IMR-90 (cell line): ENCODE results near the gene RGS10. TPM values are rescaled to one million over a fixed set of nuclear protein-coding genes. Genes with fewer than 3 reads are reported as not detected.

Experiments
- ATAC-seq: fragments of 200-7000 bp; cut with Tn5 transposase; 2 replicates; pipeline ENCODE4 v1.9.1; 2020; ENCODE audit warnings: low read depth, mild to moderate bottlenecking, moderate library complexity
- BruUV-seq: library from RNA; stranded (reverse); fragments of 400-500 nt; replicated peaks from 2 replicates; lab custom pipeline; 2021; lab: Mats Ljungman, UMichigan
- CTCF ChIA-PET: fragments of 300-600 bp; formaldehyde crosslinking; extraction: SDS; loops from one replicate; lab custom pipeline; 2021; ENCODE audit warnings: antibody characterized with exemption; lab: Yijun Ruan, JAX
- POLR2A ChIA-PET: fragments of 300-600 bp; sonication (Branson Sonifier 250); formaldehyde crosslinking; loops from one replicate; lab custom pipeline; 2022; ENCODE audit warnings: antibody characterized with exemption; ENCODE audit not compliant: unreplicated experiment; lab: Charles Lee
- DNase-seq: peaks from one replicate; pipeline ENCODE4 v3.0.0; 2013
- H2AFZ ChIP-seq: replicated peaks from 2 replicates; pipeline ENCODE3; 2013; ENCODE audit warnings: low read length, mild to moderate bottlenecking; ENCODE audit not compliant: poor library complexity
- H2AK5ac ChIP-seq: 2 replicates; pipeline ENCODE4 v1.6.1; 2013; ENCODE audit warnings: low read depth, low read length, inconsistent platforms
- H2AK9ac ChIP-seq: replicated peaks from 2 replicates; pipeline ENCODE3; 2013; ENCODE audit warnings: mild to moderate bottlenecking, low read depth, low read length, moderate library complexity; ENCODE audit not compliant: poor library complexity
- H2BK120ac ChIP-seq: 2 replicates; pipeline ENCODE4 v1.6.1; 2013; ENCODE audit warnings: low read depth, low read length, inconsistent platforms
- H2BK15ac ChIP-seq: 3 replicates; pipeline ENCODE4 v1.6.1; 2013; ENCODE audit warnings: low read depth, low read length, inconsistent platforms
- H2BK20ac ChIP-seq: 2 replicates; pipeline ENCODE4 v1.6.1; 2013; ENCODE audit warnings: low read depth, mild to moderate bottlenecking, inconsistent platforms, low read length, moderate library complexity
- H2BK5ac ChIP-seq: 2 replicates; pipeline ENCODE4 v1.6.1; 2013; ENCODE audit warnings: mild to moderate bottlenecking, low read depth, low read length, inconsistent platforms; ENCODE audit not compliant: poor library complexity, severe bottlenecking
- H3K14ac ChIP-seq: replicated peaks from 2 replicates; pipeline ENCODE4 v1.6.1; 2013; ENCODE audit warnings: low read depth, low read length, inconsistent platforms
- H3K18ac ChIP-seq: 2 replicates; pipeline ENCODE4 v1.6.1; 2013; ENCODE audit warnings: low read depth, low read length, control low read depth
- H3K23ac ChIP-seq: 2 replicates; pipeline ENCODE4 v1.6.1; 2013; ENCODE audit warnings: low read depth, low read length, inconsistent platforms
- H3K27ac ChIP-seq: 2 replicates; pipeline ENCODE4 v1.5.1; 2013; ENCODE audit warnings: mild to moderate bottlenecking, control low read depth, low read length; ENCODE audit not compliant: insufficient read depth
- H3K27me3 ChIP-seq: 2 replicates; pipeline ENCODE4 v1.6.1; 2013; ENCODE audit warnings: low read length; ENCODE audit not compliant: control insufficient read depth, insufficient read depth
- H3K36me3 ChIP-seq: 2 replicates; pipeline ENCODE4 v1.6.1; 2013; ENCODE audit warnings: low read length, mixed read lengths; ENCODE audit not compliant: control insufficient read depth, insufficient read depth
- H3K4ac ChIP-seq: 2 replicates; pipeline ENCODE4 v1.6.1; 2013; ENCODE audit warnings: low read depth, low read length, inconsistent platforms
- H3K4me1 ChIP-seq: 2 replicates; pipeline ENCODE4 v1.6.1; 2013; ENCODE audit warnings: low read length, mixed read lengths; ENCODE audit not compliant: control insufficient read depth, insufficient read depth
- H3K4me2 ChIP-seq: 2 replicates; pipeline ENCODE4 v1.6.1; 2013; ENCODE audit warnings: low read depth, mild to moderate bottlenecking, control low read depth, low read length, moderate library complexity
- H3K4me3 ChIP-seq: 2 replicates; pipeline ENCODE4 v1.5.1; 2013; ENCODE audit warnings: low read depth, mild to moderate bottlenecking, control low read depth, low read length, moderate library complexity; ENCODE audit not compliant: insufficient read depth
- H3K56ac ChIP-seq: 2 replicates; pipeline ENCODE4 v1.6.1; 2013; ENCODE audit warnings: low read length, inconsistent platforms; ENCODE audit not compliant: insufficient read depth; ENCODE audit errors: extremely low read depth
- H3K79me1 ChIP-seq, 2 experiments: 2 replicates each; pipeline ENCODE4 v1.6.1; 2013; ENCODE audit warnings: low read length in 2 of 2, inconsistent platforms in 1 of 2, low read depth in 1 of 2
- H3K9ac ChIP-seq: 2 replicates; pipeline ENCODE4 v1.6.1; 2013; ENCODE audit warnings: low read depth, low read length, control low read depth
- H3K9me1 ChIP-seq: 2 replicates; pipeline ENCODE4 v1.6.1; 2013; ENCODE audit warnings: low read length, inconsistent platforms; ENCODE audit not compliant: insufficient read depth
- H3K9me3 ChIP-seq: 2 replicates; pipeline ENCODE4 v1.6.1; 2013; ENCODE audit warnings: low read length; ENCODE audit not compliant: control insufficient read depth, insufficient read depth
- H4K20me1 ChIP-seq: 2 replicates; pipeline ENCODE4 v1.6.1; 2013; ENCODE audit warnings: low read length, inconsistent platforms; ENCODE audit not compliant: insufficient read depth
- H4K5ac ChIP-seq: 2 replicates; pipeline ENCODE4 v1.6.1; 2013; ENCODE audit warnings: mild to moderate bottlenecking, low read depth, low read length, control low read depth
- H4K8ac ChIP-seq, 2 experiments: 2 replicates each; pipeline ENCODE4 v1.6.1; 2013; ENCODE audit warnings: low read depth in 2 of 2, low read length in 2 of 2, control low read depth in 1 of 2, inconsistent platforms in 1 of 2
- H4K91ac ChIP-seq: 2 replicates; pipeline ENCODE4 v1.6.1; 2013; ENCODE audit warnings: low read depth, low read length, inconsistent platforms; ENCODE audit not compliant: insufficient read depth
- BHLHE40 ChIP-seq: fragments of 150-350 bp; IDR thresholded peaks from 2 replicates; pipeline ENCODE4 v1.6.1; 2016; ENCODE audit warnings: mild to moderate bottlenecking, low read depth, low read length
- CEBPB ChIP-seq: IDR thresholded peaks from 2 replicates; pipeline ENCODE4 v1.6.1; 2012; ENCODE audit warnings: low read depth, low read length, improper control_type of control experiment
- CHD1 ChIP-seq: IDR thresholded peaks from 2 replicates; pipeline ENCODE4 v1.6.1; 2012; ENCODE audit warnings: low read depth, low read length, improper control_type of control experiment
- ELK1 ChIP-seq: fragments of 150-350 bp; IDR thresholded peaks from 2 replicates; pipeline ENCODE4 v1.6.1; 2016; ENCODE audit warnings: low read depth, mild to moderate bottlenecking, low read length, moderate library complexity, borderline replicate concordance
- MAFK ChIP-seq: IDR thresholded peaks from 2 replicates; pipeline ENCODE4 v1.6.1; 2012; ENCODE audit warnings: low read depth, low read length, improper control_type of control experiment
- MAZ ChIP-seq: IDR thresholded peaks from 2 replicates; pipeline ENCODE4 v1.6.1; 2012; ENCODE audit warnings: low read depth, mild to moderate bottlenecking, low read length, improper control_type of control experiment, moderate library complexity, borderline replicate concordance
- NFE2L2 ChIP-seq: fragments of 150-350 bp; IDR thresholded peaks from 2 replicates; pipeline ENCODE4 v1.6.1; 2016; ENCODE audit warnings: low read depth, mild to moderate bottlenecking, low read length
- RAD21 ChIP-seq: IDR thresholded peaks from 2 replicates; pipeline ENCODE4 v1.6.1; 2012; ENCODE audit warnings: low read length, improper control_type of control experiment
- RCOR1 ChIP-seq: IDR thresholded peaks from 2 replicates; pipeline ENCODE4 v1.6.1; 2012; ENCODE audit warnings: mild to moderate bottlenecking, low read length, improper control_type of control experiment; ENCODE audit not compliant: insufficient replicate concordance
- RFX5 ChIP-seq: IDR thresholded peaks from 2 replicates; pipeline ENCODE4 v1.8.0; 2012; ENCODE audit warnings: low read depth, mild to moderate bottlenecking, low read length, moderate library complexity
- SMC3 ChIP-seq: fragments of 150-350 bp; IDR thresholded peaks from 2 replicates; pipeline ENCODE4 v1.6.1; 2016; ENCODE audit warnings: low read depth, mild to moderate bottlenecking, antibody characterized with exemption, low read length, moderate library complexity
- WGBS, 2 experiments: methylation state at CpG; one replicate each; pipeline versions ENCODE4 v1.1.5 to v1.1.7; 2013; ENCODE audit warnings: missing lambda C conversion rate in 2 of 2; ENCODE audit not compliant: insufficient read length in 1 of 2; ENCODE audit errors: extremely low coverage in 2 of 2; 5-methylcytosine and 5-hydroxymethylcytosine counted together
- dilution Hi-C: fragments of 300-500 bp; cut with HindIII; formaldehyde crosslinking; loops from one replicate; pipeline ENCODE4 v1.14.3; 2018; ENCODE audit warnings: low sequenced_read_pairs; ENCODE audit not compliant: unreplicated experiment
- in situ Hi-C: fragments of 300-500 bp; cut with MboI; formaldehyde crosslinking; loops from 3 replicates; pipeline ENCODE4 v1.14.3; 2019; ENCODE audit warnings: low sequenced_read_pairs, inconsistent platforms, mixed read lengths
- intact Hi-C: fragments of 100-400 bp; cut with micrococcal nuclease; formaldehyde crosslinking; loops from 2 replicates; pipeline ENCODE4 v1.10.0; 2022
- polyA plus RNA-seq, 3 experiments: library from polyadenylated mRNA; depleted of rRNA; stranded (reverse); fragments of >200 nt; gene quantifications; 2 replicates each; pipeline ENCODE4 v1.2.3, GENCODE V29; 2012; ENCODE audit warnings: low replicate concordance in 1 of 3
- total RNA-seq: library from RNA; depleted of rRNA; stranded (reverse); fragments of >200 nt; gene quantifications from 2 replicates; pipeline ENCODE4 v1.2.3, GENCODE V29; 2012
- TF ChIP-seq, protein P1 (sequence below): conservative IDR thresholded peaks from 2 replicates; pipeline ENCODE4 v1.5.1; 2012; ENCODE audit warnings: mild to moderate bottlenecking, low read depth, low read length, improper control_type of control experiment

The RGS10 gene
- total and polyA plus RNA-seq, 2 of the 4 experiments (the other 2 are of a cell fraction): 35.3 to 89.7 TPM

- Histone ChIP-seq H2BK120ac (no peak overlapping the region), H4K8ac (no peak overlapping the region), H3K27ac (no peak overlapping the region), H3K14ac (no peak overlapping the region), H3K18ac (no peak overlapping the region), H3K27me3 (no peaks in the 10 kb centered on the region), H2AK5ac (no peak overlapping the region), H3K4ac (no peak overlapping the region), H3K9ac (no peak overlapping the region), H2AK9ac (no peak overlapping the region), H3K4me3 (no peak overlapping the region), H4K5ac (no peak overlapping the region), H3K36me3 (peaks cover 8% of the 10 kb centered on the region), H2BK5ac (no peak overlapping the region), H4K20me1 (no peaks in the 10 kb centered on the region), H2BK20ac (no peak overlapping the region), H3K9me3 (no peaks in the 10 kb centered on the region), H3K4me1 (no peaks in the 10 kb centered on the region), H2AFZ (no peak overlapping the region), H3K4me2 (no peak overlapping the region), H3K79me1 (no peaks in the 10 kb centered on the region), H3K56ac (no peak overlapping the region), H4K91ac (no peak overlapping the region), H3K9me1 (no peaks in the 10 kb centered on the region), H3K23ac (no peak overlapping the region), H2BK15ac (no peak overlapping the region)
- in situ Hi-C loops (no loop called here), dilution Hi-C loops (no loop called here), intact Hi-C loops (no loop called here)
- ChIA-PET POLR2A (no interaction called here), CTCF (interaction anchor here (0.6 kb wide), 1 partner anchor 41 kb away, joined by 4 read pairs; no protein-coding TSS in a partner anchor)
- no CpG with 5 or more reads among the region's 8 CpGs for WGBS, 2 experiments
- no TSS peak for BruUV-seq
- DNase-seq: no peak
- no peak for ATAC-seq
- TF ChIP-seq, protein P1, sequence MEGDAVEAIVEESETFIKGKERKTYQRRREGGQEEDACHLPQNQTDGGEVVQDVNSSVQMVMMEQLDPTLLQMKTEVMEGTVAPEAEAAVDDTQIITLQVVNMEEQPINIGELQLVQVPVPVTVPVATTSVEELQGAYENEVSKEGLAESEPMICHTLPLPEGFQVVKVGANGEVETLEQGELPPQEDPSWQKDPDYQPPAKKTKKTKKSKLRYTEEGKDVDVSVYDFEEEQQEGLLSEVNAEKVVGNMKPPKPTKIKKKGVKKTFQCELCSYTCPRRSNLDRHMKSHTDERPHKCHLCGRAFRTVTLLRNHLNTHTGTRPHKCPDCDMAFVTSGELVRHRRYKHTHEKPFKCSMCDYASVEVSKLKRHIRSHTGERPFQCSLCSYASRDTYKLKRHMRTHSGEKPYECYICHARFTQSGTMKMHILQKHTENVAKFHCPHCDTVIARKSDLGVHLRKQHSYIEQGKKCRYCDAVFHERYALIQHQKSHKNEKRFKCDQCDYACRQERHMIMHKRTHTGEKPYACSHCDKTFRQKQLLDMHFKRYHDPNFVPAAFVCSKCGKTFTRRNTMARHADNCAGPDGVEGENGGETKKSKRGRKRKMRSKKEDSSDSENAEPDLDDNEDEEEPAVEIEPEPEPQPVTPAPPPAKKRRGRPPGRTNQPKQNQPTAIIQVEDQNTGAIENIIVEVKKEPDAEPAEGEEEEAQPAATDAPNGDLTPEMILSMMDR: no peak
- no peak for TF ChIP-seq RCOR1
- TF ChIP-seq RAD21: no peak
- no peak for TF ChIP-seq ELK1
- TF ChIP-seq CHD1: no peak
- no peak for TF ChIP-seq SMC3
- no peak for TF ChIP-seq MAZ
- no peak for TF ChIP-seq BHLHE40
- no peak for TF ChIP-seq NFE2L2
- no peak for TF ChIP-seq RFX5
- TF ChIP-seq CEBPB: no peak
- no peak for TF ChIP-seq MAFK
Observed at GRCh38 chr10:119567978-119568377, 25.5 kb upstream of the RGS10 start.
